Right forelimb (tissue), 1 donor: Measurements from ENCODE around the gene HS3ST4.

Experiments used
- DNase-seq: peaks from one replicate; pipeline ENCODE4 v3.0.0-alpha.2; 2018

HS3ST4 gene

DNA sequence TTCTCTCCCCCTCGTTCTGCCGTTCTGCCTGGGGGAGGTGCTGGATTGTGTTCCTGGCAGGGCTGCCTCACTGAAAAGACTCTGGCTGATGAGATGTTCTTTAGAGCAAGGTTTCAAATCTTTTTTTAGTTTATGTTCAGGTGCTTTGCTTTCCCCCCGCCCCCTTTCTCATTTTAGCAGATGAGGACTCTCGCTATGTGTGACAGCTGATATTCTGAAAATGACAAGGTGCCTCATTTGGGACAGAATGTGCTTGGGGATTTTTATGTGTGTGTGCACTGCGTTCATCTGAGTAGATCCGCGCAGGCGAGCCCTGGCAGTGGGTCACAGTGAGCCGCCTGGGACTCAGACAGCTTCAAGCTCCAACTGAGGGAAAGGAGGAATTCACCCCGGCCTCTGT is 205.9 kb downstream of the HS3ST4 start:
- DNase-seq, result no peak

DNA sequence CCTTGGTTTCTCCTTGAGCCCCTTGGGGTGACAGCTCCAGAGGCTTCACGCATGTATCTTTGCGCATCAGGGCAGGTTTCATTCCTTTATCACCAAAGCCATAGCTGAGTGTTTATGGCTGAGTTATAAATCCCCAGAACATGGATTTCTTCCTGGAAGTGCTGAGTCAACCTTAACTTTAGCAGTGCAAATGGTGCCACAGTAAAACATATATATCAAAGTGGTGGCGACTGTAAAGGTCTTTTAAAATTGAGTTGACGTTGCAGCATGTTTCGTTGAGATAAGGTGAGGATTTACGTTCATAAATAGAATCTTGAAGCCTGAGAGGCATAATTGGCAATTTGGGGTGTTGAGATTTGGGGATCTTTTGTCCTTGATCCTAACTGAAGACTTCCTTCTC is 214.1 kb downstream of the HS3ST4 start:
- no peak for DNase-seq

GRCh38 chr16:25910971-25911370 is 219.2 kb downstream of the HS3ST4 start:
- DNase-seq, result no peak

DNA sequence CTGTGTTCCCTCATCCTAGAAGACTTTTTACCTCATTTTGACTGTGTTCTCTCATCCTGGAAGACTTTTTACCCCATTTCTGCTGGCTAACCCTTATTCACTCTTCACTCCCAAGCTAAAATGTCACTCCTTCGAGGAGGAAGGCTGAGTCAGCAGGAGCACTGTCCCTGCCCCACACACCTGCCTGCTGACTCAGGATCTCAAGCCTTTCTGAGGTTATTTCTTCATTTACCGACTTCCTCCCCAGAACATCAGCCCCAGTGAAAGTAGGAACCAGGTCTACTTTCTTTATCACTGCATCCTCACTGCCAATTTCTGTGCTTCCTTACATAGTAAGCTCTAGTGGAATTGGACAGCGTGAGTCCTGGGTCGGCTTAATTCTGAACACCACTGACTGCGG is 220.6 kb downstream of the HS3ST4 start:
- no peak for DNase-seq

GRCh38 chr16:25914357-25914962 is 222.7 kb downstream of the HS3ST4 start:
- DNase-seq, result no peak

DNA sequence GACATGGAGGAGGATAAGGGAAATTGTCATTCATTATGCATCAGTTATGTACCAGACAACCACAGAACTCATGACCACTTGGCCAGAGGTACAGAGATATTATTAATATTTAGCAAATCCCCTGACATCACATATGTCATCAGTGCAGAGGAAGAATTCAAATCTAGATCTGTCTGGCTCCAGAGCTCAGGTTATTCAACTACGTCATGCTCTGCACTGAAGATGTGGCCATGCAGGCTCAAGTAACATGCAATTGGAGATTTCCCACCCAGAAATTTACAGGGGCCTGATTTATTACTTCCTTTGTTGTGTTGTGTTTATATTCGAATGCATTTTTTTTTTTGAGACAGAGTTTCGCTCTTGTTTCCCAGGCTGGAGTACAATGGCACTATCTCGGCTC is 224.3 kb downstream of the HS3ST4 start:
- DNase-seq, result no peak

GRCh38 chr16:25922438-25922837 is 230.7 kb downstream of the HS3ST4 start:
- DNase-seq, result no peak

GRCh38 chr16:25925421-25925820 is 233.7 kb downstream of the HS3ST4 start:
- DNase-seq, result no peak

DNA sequence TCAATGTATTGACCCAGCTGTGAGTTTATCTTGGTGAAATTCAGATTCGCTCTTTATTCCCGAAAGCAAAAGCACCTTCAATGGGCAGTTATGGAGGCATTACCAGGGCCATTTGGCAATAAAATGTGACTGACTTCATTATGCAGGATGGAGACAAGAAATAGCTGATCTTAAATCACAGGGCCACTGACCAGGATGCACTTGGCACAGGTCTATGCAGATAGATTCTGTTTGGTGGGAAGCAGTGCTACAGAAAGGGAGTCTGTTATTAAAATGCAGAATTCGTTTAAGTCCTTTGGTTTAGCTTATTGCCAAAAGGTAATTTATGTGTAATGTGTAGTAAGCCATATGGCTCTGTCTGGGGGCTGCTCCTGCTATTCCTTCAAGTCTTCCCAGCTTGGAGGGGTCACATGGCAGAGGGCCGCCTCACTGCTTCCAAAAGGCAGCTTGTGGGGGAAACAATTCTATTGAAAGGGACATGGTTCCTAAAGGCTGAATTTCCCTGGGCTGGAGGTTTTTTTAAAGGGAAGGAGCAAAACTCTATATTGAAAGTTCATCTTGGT is 239.8 kb downstream of the HS3ST4 start:
- no peak for DNase-seq

DNA sequence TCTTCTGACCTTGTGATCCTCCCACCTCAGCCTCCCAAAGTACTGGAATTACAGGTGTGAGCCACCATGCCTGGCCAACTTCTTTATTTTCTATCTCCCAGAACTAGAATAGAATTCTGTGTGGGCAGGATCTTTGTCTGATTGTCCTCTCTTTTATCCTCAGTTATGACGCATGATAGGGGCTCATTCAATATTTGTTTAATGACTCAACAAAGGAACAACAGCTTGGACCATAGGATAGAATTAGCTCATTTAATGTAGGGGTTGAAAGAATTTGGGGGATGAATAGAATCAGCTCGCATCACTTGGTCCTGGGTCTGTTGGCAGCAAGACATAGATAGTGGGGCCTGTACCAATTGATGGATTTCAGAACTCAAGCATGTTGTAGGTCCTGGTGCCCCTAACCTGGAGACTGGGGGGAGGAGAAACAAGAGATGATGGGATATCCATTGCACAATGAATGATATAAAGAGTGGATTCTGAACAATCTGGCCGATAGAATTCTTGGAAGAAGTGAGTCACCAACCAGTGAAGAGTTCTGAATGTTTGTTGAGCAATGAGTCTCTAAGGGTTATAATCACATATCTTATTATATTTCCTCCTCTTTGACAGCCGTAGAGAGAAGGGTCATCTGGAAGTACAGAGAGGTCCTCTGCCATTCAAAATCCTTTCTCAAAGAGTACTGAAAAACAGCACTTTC is 250.2 kb downstream of the HS3ST4 start:
- DNase-seq, result no peak

GRCh38 chr16:25950586-25951281 is 259.0 kb downstream of the HS3ST4 start:
- no peak for DNase-seq

- DNase-seq, result no peak
These were observed 260.2 kb downstream of the HS3ST4 start for GRCh38 chr16:25951999-25952398.

GRCh38 chr16:25952983-25953382 is 261.2 kb downstream of the HS3ST4 start:
- DNase-seq, result no peak

DNA sequence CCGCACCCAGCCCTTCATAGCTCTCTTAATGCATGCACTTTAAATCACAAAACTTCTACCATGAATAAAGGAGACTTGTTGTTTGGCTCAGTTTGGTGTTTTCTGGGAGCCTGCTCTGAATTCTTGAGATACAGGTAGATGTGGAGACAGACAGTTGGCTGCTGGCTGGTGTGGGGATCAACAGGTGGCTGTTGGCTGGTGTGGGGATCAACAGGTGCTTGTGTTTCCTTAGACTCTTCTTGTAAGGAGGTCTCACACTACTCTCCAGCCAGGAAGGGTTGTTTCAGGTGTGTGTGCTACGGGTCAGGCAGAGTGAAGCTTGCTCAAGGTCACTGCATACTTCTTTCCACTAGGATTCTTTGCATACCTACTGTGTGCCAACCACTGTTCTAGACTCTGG is 265.9 kb downstream of the HS3ST4 start:
- no peak for DNase-seq

GRCh38 chr16:25959221-25959620 is 267.5 kb downstream of the HS3ST4 start:
- DNase-seq, result no peak

GRCh38 chr16:25966172-25967097 is 274.7 kb downstream of the HS3ST4 start:
- DNase-seq, result no peak

DNA sequence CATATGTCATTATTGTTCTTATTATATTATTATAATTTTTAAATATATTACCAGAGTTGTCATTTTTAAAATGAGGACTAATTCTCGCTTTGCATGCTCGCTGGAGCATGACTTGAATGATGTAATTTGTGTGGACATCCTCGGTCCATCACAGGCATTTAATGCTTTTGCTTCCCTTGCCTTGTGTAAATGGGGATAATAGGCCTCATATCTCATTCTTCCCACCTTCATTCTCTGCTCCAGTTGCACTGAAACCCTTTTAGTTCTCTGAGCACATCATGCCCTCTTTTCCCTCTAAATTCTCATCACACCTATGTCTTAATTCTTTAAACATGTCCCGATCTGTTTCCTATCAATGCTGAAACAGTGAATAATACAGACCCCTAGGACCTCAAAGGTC is 285.4 kb downstream of the HS3ST4 start:
- no peak for DNase-seq

DNA sequence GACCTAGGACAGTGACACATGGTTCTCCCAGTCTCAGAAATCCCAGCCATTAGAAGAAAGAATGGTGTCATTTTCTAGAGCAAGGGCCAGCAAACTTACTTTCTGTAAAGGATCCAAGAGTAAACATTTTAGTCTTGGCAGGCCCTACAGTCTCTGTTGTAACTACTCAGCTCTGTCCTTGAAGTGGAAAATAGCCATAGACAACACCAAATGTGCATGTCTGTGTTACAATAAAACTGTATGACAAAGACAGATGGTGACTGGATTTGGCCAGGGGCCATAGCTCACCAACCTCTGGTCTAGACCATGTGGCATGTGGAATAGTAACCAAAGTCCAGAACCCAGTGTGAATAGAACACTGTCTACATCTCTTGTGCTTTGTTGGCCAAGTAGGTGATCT is 286.5 kb downstream of the HS3ST4 start:
- no peak for DNase-seq

DNA sequence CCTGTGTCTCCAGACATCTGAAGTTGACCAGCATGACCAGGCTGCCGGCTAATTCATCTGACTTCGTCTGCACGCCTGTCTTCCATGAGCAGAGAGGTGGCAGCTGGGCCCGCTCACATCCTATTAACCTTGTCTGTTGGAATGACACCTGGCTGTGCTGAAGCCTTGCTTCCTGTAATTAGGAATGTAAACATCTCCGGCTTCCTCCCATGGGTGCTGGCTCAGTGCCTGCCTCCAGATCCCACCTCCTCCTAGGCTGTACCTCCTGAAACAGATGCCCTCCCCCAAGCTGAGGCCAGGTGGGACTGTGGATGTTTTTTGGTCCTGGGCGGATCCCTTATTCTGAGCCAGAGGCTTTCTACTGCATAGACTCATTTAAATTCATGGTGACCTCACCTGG is 296.3 kb downstream of the HS3ST4 start:
- no peak for DNase-seq

- no peak for DNase-seq
These were observed 297.1 kb downstream of the HS3ST4 start for GRCh38 chr16:25988882-25989281.

DNA sequence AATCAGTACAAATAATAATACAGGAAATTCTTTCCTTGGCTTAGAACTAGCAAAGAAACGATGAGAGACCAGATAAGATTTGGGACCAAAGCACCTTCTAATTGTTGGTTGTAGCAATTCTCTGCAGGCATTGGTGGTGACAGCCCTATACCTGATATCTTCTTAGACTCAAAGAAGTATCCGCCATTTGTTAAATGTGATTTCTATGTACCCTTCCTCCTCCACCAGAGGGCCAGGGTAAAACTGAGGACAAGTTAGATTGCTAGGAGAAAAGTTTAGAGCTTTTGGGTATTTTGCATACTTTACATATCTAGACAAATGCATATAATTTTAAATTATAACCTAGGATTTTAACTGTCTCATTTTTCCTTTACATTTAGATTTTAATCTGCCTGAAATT is 304.3 kb downstream of the HS3ST4 start:
- DNase-seq, result no peak

GRCh38 chr16:26005336-26005735 is 313.6 kb downstream of the HS3ST4 start:
- no peak for DNase-seq

DNA sequence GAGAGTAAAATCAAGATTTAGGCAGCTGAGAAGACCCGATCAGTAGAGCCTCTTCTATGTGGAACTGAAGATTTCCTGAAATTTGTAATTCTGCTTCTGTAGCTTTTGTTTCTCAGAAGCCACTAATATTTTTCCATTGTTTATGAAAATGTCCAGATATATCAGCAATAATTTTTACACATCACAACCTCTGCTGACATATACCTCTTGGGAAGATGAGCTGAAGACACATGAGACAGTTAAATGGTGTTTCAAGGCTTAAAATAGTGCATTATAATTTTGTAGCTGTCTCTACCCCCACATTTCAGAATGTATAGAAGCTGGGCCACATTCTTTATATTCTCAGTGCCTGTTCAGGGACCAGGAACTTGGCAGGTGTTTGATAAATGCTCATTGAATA is 320.6 kb downstream of the HS3ST4 start:
- DNase-seq, result no peak
